Breast epithelium (tissue), 4 donors: Measurements from ENCODE around the gene PPM1L. TPM values are rescaled to one million over a fixed set of nuclear protein-coding genes. Genes with fewer than 3 reads are reported as not detected.

ENCODE experiments used
- DNase-seq, 2 donors: peaks; one replicate each; pipeline ENCODE4 v3.0.0-alpha.2; 2019; ENCODE audit warnings: low spot score in 2 of 2
- H3K27ac ChIP-seq, 2 donors: fragments of 200-600 bp; sonication (generic) in 1 of 2; one replicate each; pipeline ENCODE4 v1.5.1; 2016 to 2019; ENCODE audit warnings: mild to moderate bottlenecking in 1 of 2
- H3K27me3 ChIP-seq, 2 donors: fragments of 200-600 bp; sonication (generic) in 1 of 2; one replicate each; pipeline versions ENCODE4 v1.5.1 to v1.6.0; 2017 to 2019; ENCODE audit warnings: control low read depth in 1 of 2, mild to moderate bottlenecking in 1 of 2
- H3K36me3 ChIP-seq: fragments of 200-600 bp; one replicate; pipeline ENCODE4 v1.5.1; 2019
- H3K4me1 ChIP-seq, 2 donors: fragments of 200-600 bp; sonication (generic); one replicate each; pipeline ENCODE4 v1.5.1; 2016 to 2019; ENCODE audit warnings: control low read depth in 1 of 2
- H3K4me3 ChIP-seq, 3 donors: fragments of 200-600 bp; sonication (generic); 1 replicate in 2 of 3; 2 replicates in 1 of 3; pipeline ENCODE4 v1.5.1; 2016 to 2019; ENCODE audit warnings: mild to moderate bottlenecking in 3 of 3, moderate library complexity in 2 of 3
- H3K9me3 ChIP-seq, 2 donors: fragments of 200-600 bp; sonication (generic) in 1 of 2; one replicate each; pipeline ENCODE4 v1.5.1; 2016 to 2019; ENCODE audit warnings: control low read depth in 1 of 2
- POLR2A ChIP-seq: fragments of 450-650 bp; IDR thresholded peaks from one replicate; pipeline ENCODE4 v1.6.1; 2016; ENCODE audit warnings: antibody characterized with exemption, mild to moderate bottlenecking, moderate library complexity
- POLR2AphosphoS5 ChIP-seq, 3 donors: sonication (generic); formaldehyde crosslinking; IDR thresholded peaks; one replicate each; pipeline ENCODE4 v1.6.1; 2017; ENCODE audit warnings: antibody characterized with exemption in 3 of 3
- intact Hi-C: fragments of 100-400 bp; cut with DNase I; formaldehyde crosslinking; loops from one replicate; pipeline ENCODE4 v1.15.1; 2023; ENCODE audit warnings: low total_unique reads
- total RNA-seq, 3 donors: library from RNA; depleted of rRNA; stranded (reverse); fragments of >200 nt; gene quantifications; one replicate each; pipeline ENCODE4 v1.1.0, GENCODE V29; 2016
- TF ChIP-seq, protein P1 (sequence below), 3 donors: fragments of 450-650 bp; IDR thresholded peaks; one replicate each; pipeline ENCODE4 v1.5.1; 2016 to 2017; ENCODE audit warnings: antibody characterized with exemption in 3 of 3, mild to moderate bottlenecking in 3 of 3, moderate library complexity in 3 of 3

PPM1L gene
- total RNA-seq, 3 donors from 2014 or later, result 12.8 to 136 (median 24.6) TPM

DNA sequence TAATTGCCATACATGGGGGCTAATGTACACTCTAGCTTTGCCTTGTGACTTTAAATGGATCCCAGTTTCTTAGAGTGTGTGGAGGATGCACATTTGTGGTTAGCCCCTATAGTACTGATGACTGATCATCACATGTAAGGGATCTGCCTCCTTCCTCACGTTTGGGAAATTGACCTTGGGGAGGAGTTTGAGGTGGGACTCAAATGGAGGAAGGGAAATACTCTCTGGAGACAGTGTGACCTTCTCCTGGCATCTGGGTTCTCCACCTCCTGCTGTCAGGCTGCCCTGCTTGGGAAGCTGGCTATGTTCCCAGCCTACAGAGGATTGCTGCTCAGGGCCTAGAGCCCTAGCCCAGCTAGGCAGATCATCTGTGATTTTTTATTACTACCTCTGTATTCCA is 48.7 kb downstream of the PPM1L start:
- DNase-seq, result no peak
- no peaks in the 10 kb centered on the region for H3K27me3 ChIP-seq
- H3K27ac ChIP-seq, result no peak overlapping the region
- intact Hi-C loops, result no loop called here
- no peak for TF ChIP-seq POLR2A
- no peak for TF ChIP-seq POLR2AphosphoS5 (IDR thresholded peaks at IDR 0.05)
- TF ChIP-seq, protein P1, sequence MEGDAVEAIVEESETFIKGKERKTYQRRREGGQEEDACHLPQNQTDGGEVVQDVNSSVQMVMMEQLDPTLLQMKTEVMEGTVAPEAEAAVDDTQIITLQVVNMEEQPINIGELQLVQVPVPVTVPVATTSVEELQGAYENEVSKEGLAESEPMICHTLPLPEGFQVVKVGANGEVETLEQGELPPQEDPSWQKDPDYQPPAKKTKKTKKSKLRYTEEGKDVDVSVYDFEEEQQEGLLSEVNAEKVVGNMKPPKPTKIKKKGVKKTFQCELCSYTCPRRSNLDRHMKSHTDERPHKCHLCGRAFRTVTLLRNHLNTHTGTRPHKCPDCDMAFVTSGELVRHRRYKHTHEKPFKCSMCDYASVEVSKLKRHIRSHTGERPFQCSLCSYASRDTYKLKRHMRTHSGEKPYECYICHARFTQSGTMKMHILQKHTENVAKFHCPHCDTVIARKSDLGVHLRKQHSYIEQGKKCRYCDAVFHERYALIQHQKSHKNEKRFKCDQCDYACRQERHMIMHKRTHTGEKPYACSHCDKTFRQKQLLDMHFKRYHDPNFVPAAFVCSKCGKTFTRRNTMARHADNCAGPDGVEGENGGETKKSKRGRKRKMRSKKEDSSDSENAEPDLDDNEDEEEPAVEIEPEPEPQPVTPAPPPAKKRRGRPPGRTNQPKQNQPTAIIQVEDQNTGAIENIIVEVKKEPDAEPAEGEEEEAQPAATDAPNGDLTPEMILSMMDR (IDR thresholded peaks at IDR 0.05), result no peak
- peaks cover 0 to 5% of the 10 kb centered on the region in 2 donors for H3K4me1 ChIP-seq
- no peak overlapping the region for H3K4me3 ChIP-seq
- H3K36me3 ChIP-seq, result no peaks in the 10 kb centered on the region
- no peaks in the 10 kb centered on the region for H3K9me3 ChIP-seq

DNA sequence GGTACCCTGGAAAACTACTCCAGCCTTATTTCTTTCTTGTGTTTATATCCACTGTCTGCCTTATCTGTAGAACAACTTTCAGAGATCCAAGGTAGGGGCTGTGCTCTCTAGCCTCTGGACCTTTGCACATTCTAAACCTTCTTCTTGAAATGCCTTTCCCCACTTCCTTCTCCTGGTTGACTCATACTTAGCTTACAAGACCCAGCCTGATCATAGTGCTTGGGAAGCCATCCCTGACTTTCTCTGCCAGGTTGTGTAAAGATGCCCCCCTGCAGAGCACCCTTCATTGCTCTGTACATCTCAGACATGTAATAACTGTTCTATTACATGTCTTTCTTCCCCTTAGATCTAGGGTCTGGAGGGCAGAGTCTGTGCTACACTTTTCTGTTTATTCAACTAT is 50.1 kb downstream of the PPM1L start:
- TF ChIP-seq POLR2A (no peak), POLR2AphosphoS5 (IDR thresholded peaks at IDR 0.05) (no peak)
- TF ChIP-seq, protein P1 (IDR thresholded peaks at IDR 0.05), result no peak
- Histone ChIP-seq H3K4me3 (no peak overlapping the region), H3K9me3 (no peaks in the 10 kb centered on the region), H3K27me3 (no peaks in the 10 kb centered on the region), H3K4me1 (peaks cover 0 to 8% of the 10 kb centered on the region in 2 donors), H3K27ac (no peak overlapping the region), H3K36me3 (no peaks in the 10 kb centered on the region)
- DNase-seq, result no peak
- intact Hi-C loops, result no loop called here

DNA sequence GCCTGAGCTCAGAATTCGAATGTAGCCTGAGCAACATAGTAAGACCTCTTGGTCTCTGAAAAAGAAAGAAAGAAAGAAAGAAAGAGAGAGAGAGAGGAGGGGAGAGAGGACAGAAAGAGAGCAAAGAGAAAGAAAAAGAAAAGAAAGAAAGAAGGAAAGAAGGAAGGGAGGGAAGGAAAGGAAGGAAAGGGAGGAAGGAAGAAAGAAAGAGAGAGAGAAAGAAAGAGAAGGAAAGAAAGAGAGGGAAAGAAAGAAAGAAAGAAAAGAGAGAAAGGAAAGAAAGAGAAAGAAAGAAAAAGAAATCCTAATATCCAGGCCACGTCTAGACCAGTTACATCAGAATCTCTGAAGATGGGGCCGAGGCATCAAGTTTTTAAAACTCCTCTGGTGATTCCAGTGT is 50.7 kb downstream of the PPM1L start:
- Histone ChIP-seq H3K4me1 (peaks cover 0 to 8% of the 10 kb centered on the region in 2 donors), H3K9me3 (no peaks in the 10 kb centered on the region), H3K36me3 (no peaks in the 10 kb centered on the region), H3K27ac (no peak overlapping the region), H3K27me3 (no peaks in the 10 kb centered on the region), H3K4me3 (no peak overlapping the region)
- no peak for DNase-seq
- TF ChIP-seq POLR2AphosphoS5 (IDR thresholded peaks at IDR 0.05) (no peak), POLR2A (no peak)
- TF ChIP-seq, protein P1 (IDR thresholded peaks at IDR 0.05), result no peak
- intact Hi-C loops, result no loop called here

DNA sequence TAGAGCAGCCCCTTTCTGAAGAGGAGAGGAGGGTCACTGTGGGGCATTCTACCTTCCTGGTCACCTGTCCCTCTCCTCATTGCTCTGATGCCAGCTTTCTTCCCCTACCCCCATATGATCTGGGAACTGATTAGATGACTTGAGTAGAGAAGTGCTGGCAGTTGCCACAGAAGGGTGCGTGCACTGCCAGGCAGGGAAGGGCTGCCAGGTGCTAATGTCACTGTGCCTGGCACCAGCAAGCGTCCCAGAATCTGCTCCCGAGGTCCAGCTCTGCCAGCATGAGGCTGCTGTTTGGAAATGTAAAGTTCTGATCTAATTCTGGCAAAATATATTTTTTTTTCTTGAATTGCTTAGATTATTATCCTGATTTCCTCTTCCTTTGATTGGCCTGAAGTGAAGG is 52.8 kb downstream of the PPM1L start:
- H3K27ac ChIP-seq, result peak overlapping the region; percentile 68 to 78

DNA sequence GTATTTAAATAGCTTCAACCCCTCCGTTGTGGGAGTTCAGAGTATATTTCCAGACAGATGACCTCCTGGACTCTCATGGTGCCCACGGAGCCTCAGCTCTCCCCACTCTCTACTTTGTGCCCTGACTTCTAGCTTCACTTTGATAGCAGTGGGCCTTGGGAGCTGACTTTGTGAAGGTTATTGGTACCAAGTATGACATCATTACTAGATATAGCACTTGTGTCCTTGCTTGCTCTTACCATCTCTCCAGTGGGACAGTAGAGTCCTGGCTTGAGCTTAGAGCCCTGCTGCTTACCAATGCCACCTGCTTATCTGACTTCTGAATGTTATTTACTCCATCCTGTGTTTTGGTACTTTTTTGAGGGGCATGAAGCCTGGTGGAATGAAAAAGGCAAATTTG is 53.4 kb downstream of the PPM1L start:
- H3K4me1 ChIP-seq, result peaks cover 0 to 8% of the 10 kb centered on the region in 2 donors
- H3K4me3 ChIP-seq, result no peak overlapping the region
- H3K27me3 ChIP-seq, result no peaks in the 10 kb centered on the region
- H3K27ac ChIP-seq, result peak overlapping the region; percentile 68 to 78
- no peak for TF ChIP-seq POLR2A
- no peak for TF ChIP-seq POLR2AphosphoS5 (IDR thresholded peaks at IDR 0.05)
- TF ChIP-seq, protein P1 (IDR thresholded peaks at IDR 0.05), result no peak
- no peaks in the 10 kb centered on the region for H3K36me3 ChIP-seq
- DNase-seq, result no peak
- intact Hi-C loops, result no loop called here
- no peaks in the 10 kb centered on the region for H3K9me3 ChIP-seq

More for the DNA sequence above, 52.8 kb downstream of the PPM1L start:
- H3K4me3 ChIP-seq, result no peak overlapping the region
- intact Hi-C loops, result no loop called here
- H3K4me1 ChIP-seq, result peaks cover 0 to 8% of the 10 kb centered on the region in 2 donors
- H3K27me3 ChIP-seq, result no peaks in the 10 kb centered on the region
- peak in 1 of 2 donors; percentile 23 for DNase-seq
- TF ChIP-seq POLR2A (no peak), POLR2AphosphoS5 (IDR thresholded peaks at IDR 0.05) (no peak)
- no peaks in the 10 kb centered on the region for H3K36me3 ChIP-seq
- no peaks in the 10 kb centered on the region for H3K9me3 ChIP-seq
